ENCODE data around the gene RAPGEFL1.
"Not testable (repeated sequence)": the region's sequence is repeated elsewhere in the genome, so short reads cannot be mapped to it uniquely, and the experiment has no call there.

The RAPGEFL1 gene, protein sequence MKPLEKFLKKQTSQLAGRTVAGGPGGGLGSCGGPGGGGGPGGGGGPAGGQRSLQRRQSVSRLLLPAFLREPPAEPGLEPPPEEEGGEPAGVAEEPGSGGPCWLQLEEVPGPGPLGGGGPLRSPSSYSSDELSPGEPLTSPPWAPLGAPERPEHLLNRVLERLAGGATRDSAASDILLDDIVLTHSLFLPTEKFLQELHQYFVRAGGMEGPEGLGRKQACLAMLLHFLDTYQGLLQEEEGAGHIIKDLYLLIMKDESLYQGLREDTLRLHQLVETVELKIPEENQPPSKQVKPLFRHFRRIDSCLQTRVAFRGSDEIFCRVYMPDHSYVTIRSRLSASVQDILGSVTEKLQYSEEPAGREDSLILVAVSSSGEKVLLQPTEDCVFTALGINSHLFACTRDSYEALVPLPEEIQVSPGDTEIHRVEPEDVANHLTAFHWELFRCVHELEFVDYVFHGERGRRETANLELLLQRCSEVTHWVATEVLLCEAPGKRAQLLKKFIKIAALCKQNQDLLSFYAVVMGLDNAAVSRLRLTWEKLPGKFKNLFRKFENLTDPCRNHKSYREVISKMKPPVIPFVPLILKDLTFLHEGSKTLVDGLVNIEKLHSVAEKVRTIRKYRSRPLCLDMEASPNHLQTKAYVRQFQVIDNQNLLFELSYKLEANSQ

GRCh38 chr17:40177275-40177874, at the start of gene RAPGEFL1:
TSS of gene RAPGEFL1 (plus strand) at chr17:40177470. CDS start at chr17:40177862, 392 bp downstream.
- peak; percentile 88 for DNase-seq

- no peak for DNase-seq
These were observed 47.8 kb upstream of the RAPGEFL1 start for GRCh38 chr17:40129498-40129897.

DNA sequence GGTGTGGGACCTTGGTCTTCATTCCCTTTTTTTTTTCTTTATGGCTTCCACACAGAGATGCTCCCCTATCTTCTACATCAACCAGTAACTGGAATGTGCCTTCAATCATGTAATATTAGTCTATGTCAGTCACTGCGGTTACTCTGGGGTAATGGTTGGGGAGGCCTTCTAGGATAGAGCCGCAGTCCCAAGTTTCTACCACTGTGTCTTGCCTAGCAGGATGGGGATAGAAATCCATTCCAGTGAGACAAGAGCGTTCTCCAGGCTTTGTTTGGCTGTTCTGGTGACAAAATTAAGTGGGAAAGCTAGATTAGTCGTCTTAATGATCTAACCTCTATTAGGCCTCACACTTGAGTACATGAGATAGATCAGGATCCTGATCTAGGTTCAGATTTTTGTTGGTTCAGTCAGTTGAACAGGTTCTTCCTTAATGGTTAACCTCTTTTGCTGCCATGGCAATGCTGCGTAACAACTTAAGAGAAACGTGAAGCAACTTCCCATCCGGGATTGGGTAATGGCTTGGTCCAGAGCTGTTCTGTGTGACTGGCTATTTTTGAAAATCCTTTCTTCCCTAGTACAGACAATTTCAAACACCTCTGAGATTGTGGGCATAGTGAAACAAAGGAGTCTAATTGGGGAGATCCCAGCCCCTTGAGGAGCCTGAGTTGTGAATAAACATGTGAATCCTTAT, 46.8 kb upstream of the RAPGEFL1 start:
- DNase-seq, result no peak

DNA sequence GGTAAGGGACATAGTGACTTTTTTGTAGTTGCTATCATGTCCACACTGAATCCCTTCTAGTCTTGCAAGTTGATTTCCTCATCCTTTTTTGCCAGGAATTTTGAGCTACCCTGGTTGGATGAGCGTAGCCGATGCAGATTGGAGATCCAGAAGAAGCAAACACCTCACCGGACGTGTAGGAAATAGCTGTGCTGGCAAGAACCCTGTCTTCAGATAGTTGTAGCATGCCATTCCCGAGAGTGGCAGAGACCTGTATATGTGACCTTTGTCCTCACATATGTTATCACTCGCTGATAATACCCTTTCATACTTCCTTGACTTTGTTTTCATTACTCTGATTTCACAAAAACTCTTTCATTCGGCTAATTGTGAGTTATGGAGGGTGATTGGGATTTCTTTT, 43.1 kb upstream of the RAPGEFL1 start:
- no peak for DNase-seq

- DNase-seq, result no peak
These were observed 41.5 kb upstream of the RAPGEFL1 start for GRCh38 chr17:40135817-40136216.

GRCh38 chr17:40139566-40140058, 37.7 kb upstream of the RAPGEFL1 start:
- no peak for DNase-seq

DNA sequence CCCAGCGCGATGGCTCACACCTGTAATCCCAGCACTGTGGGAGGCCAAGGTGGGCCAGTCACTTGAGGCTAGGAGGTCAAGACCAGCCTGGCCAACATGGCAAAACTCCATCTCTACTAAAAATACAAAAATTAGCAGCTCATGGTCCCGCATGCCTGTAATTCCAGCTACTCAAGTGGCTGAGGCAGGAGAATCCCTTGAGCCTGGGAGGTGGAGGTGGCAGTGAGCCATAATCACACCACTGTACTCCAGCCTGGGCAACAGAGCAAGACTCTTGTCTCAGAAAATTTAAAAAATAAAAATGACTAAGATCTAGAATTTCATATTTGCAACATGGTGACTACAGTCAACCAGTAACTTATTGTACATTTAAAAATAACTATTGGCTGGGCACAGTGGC, 34.1 kb upstream of the RAPGEFL1 start:
- not testable (repeated sequence) for DNase-seq

DNA sequence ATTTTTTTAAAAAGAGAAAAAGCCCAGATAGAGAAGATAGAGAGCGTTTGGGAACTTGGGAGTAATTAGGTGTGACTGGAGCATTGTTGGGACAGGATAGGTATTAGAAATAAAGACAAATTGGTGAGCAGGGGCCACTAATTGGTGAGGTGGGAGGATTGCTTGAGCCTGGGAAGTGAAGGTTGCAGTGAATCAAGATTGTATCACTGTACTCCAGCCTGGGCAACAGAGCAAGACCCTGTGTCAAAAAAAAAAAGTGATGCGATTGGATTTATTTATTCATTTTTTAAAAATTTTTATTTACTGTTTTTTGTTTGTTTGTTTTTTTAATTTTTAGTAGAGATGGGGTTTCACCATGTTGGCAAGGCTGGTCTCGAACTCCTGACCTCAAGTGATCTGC, 31.8 kb upstream of the RAPGEFL1 start:
- DNase-seq, result no peak

DNA sequence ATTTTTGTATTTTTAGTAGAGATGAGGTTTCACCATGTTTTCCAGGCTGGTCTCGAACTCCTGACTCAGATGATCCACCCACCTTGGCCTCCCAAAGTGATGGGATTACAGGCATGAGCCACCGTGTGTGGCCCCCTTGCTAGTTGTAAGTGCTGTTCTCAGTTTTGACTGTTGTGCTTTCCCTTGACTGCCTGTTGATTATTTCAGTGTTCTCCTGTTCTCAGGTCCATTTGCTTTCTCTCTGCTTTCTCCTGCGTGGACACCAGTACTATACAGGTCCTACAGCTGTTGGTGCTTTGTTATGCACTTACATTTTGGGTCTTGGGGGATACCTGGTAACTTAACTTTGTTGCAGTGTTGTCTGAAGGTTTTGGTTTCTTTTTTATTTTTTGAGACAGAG, 28.7 kb upstream of the RAPGEFL1 start:
- DNase-seq, result no peak

DNA sequence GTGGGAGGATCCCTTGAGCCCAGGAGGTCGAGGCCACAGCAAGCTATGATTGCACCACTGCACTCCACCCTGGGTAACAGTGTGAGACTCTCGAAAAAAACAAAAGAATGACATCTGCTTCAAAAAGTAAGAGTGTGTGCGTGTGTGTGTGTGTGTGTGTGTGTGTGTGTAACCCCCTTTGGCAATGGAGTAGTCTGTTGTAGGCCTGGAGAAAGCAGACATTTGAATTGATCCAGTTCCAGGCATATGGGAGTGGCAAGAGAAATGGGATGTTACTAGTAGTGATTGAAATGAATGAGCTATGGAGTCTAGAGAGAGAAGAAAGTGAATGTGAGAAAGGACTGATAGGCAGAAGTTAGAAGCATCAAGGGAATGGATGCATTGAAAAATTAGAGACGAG, 27.0 kb upstream of the RAPGEFL1 start:
- no peak for DNase-seq

GRCh38 chr17:40151414-40151963, 25.8 kb upstream of the RAPGEFL1 start:
- no peak for DNase-seq

DNA sequence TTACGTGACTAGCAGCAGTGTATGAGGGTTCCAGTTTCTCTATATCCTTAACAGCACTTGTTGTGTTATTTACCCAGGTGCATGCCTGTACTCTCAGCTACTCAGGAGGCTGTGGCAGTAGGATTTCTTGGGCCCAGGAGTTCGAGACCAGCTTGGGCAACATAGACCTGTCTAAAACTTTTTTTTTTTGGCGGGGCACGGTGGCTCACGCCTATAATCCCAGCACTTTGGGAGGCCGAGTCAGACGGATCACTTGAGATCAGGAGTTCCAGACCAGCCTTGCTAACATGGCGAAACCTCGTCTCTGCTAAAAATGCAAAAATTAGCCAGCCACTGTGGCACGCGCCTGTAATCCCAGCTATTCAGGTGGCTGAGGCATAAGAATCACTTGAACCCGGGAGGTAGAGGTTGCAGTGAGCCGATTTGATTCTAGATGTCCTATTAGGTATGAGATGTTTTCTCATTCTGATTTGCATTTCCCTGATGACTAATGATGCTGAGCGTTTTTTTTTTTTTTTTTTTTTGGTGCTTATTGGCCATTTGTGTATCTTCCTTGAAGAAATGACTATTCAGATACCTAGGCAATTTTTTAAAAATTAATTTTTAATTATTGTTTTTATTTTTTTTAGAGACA, 23.6 kb upstream of the RAPGEFL1 start:
- no peak for DNase-seq

GRCh38 chr17:40157973-40158372, 19.3 kb upstream of the RAPGEFL1 start:
- DNase-seq, result no peak

DNA sequence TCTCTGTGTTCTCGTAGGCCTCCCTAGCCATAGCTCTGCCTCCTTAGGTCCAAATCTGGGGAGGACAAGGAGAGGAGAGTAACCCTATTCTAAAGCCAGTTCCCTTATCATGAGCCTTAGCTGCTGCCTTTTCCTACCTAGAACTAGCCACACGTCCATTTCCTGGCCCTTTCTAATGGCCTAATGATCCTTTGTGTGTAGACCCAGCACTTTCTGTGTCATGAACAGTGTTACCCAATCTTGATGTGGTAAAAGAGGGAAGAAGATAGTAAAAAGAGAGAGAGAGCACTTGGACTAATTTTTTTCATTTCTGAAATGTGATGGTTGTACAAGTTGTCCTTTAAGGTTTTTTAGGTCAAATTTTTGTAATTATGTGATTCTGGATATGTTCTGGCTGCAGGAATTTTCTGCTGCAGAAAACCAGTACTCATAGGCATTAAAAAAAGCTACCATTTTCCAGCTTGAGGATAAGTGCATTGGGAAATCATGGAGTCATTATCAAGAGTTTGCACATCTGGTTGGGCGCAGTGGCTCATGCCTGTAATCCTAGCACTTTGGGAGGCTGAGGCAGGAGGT, 18.7 kb upstream of the RAPGEFL1 start:
- DNase-seq, result no peak

DNA sequence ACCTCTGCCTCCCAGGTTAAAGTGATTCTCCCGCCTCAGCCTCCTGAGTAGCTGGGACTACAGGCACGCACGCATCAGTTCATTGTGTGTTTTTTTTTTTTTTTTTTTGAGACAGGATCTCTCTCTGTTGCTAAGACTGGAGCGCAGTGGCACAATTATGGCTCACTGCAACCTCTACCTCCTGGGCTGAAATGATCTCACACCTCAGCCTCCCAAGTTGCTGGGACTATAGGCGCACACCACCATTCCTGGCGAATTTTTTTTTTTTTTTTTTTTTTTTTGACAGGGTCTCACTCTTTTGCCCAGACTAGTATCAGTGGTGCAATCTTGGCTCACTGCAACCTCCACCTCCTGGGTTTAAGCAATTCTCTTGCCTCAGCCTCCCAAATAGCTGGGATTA, 17.8 kb upstream of the RAPGEFL1 start:
- DNase-seq, result no peak

DNA sequence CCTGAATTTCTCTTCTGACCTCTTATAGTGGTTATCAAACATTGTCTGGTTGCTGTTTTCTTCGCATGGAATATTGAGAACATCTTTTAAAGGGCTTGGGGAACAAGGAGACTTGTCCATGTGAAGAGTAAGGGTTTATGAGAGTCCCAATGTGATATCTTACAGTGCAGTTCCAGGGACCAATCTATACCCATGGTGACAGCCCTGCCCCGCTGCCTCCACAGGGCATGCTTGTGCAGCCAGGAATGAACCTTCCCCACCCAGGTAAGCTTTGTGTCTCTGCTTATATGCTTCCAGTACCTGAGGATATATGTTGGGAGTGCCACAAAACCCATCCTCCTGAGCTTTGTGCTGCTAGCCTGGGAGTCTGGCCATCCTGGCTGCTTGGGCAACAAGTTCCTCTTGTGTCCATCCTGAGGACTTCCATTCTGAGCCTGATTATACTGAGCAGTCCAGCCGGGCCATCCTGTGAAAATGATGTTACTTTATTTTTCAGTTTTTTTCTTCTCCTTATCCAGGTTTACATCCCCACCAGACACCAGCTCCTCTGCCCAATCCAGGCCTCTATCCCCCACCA, 9.5 kb upstream of the RAPGEFL1 start:
- DNase-seq, result no peak

- peak; percentile 76 for DNase-seq
These were observed 8.9 kb upstream of the RAPGEFL1 start for GRCh38 chr17:40168262-40168832.

DNA sequence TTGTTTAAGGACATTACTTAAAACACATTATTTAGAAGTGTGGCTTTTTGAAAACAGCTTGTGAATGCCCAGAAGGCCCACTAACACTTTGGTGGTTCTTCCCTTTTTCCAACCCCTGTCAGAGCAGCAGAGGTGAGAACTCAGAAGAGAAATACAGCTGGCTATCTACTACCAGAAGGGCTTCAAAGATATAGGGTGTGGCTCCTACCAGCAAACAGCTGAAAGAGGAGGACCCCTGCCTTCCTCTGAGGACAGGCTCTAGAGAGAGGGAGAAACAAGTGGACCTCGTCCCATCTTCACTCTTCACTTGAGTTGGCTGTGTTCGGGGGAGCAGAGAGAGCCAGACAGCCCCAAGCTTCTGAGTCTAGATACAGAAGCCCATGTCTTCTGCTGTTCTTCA, 6.9 kb upstream of the RAPGEFL1 start:
- DNase-seq, result no peak

- DNase-seq, result no peak
These were observed 5.5 kb upstream of the RAPGEFL1 start for GRCh38 chr17:40171750-40172149.

DNA sequence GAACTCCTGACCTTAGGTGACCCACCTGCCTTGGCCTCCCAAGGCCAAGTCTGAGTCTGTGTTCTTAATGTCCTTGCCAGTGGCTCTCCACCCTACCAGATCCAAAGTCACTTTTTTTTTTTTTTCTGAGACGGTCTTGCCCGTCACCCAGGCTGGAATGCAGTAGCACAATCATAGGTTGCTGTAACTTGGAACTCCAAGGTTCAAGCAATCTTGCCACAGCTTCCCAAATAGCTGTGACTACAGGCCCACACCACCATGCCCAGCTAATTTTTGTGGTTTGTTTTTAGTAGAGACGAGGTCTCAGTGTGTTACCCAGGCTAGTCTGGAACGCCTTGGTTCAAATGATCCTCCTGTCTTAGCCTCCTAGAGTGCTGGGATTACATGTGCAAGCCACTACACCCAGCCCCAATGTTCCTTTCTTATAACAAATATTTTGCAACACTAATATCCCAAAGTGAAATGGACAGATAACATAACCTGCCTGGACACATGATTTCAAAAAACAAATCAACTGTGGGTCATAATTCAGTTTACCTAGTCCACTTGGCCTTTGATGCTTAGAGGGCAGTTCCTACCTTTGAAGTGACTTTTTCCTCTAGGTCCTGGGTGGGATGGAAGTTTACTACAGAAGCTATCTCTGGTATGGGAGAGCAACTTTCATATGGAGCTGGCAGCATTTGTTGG, 4.0 kb upstream of the RAPGEFL1 start:
- DNase-seq, result no peak

DNA sequence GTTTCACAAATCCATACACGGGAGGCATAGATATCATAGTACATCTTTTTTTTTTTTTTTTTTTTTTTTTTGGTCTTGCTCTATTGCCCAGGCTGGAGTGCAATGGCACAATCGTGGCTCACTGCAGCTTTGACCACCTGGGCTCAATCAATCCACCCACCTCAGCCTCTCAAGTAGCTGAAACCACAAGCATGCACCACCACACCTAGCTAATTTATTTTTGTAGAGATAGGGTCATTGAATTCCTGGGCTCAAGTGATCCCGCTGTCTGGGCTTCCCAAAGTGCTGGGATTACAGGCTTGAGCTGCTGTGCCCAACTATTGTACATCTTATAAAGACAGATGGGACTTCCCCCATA, 3.5 kb upstream of the RAPGEFL1 start:
- DNase-seq, result no peak

All from CD4-positive, alpha-beta T cell treated with Interleukin-10 for 1 hour (primary cell).